GM13977 (cell line): ENCODE measurements around the gene MEAK7.

ENCODE experiments used
- DNase-seq: peaks from one replicate; pipeline ENCODE4 v3.0.0; 2012; ENCODE audit warnings: low spot score
- CTCF ChIP-seq: IDR thresholded peaks from 2 replicates; pipeline ENCODE4 v1.5.1; 2012; ENCODE audit warnings: mild to moderate bottlenecking, control low read depth; ENCODE audit not compliant: insufficient read depth; ENCODE audit errors: extremely low read depth, missing control alignments
- in situ Hi-C: fragments of 300-500 bp; cut with MboI; formaldehyde crosslinking; loops from one replicate; pipeline ENCODE4 v1.12.0; 2022; ENCODE audit warnings: low sequenced_read_pairs, low pct_unique_long_range_greater_than_20kb, mixed read lengths, inconsistent platforms; ENCODE audit not compliant: unreplicated experiment

The MEAK7 gene

GRCh38 chr16:84496991-84497390 is 7.5 kb downstream of the MEAK7 start:
- DNase-seq = no peak
- in situ Hi-C loops = loop anchor here (25.0 kb wide), 1 partner anchor 210 kb away; the partner anchor contains the start of gene WFDC1
- no peak for TF ChIP-seq CTCF

- no peak for TF ChIP-seq CTCF
- no peak for DNase-seq
- in situ Hi-C loops = loop anchor here (25.0 kb wide), 1 partner anchor 208 kb away; the partner anchor contains the start of gene WFDC1
Measured at GRCh38 chr16:84495506-84495905, 9.0 kb downstream of the MEAK7 start.

- DNase-seq = no peak
- in situ Hi-C loops = loop anchor here (25.0 kb wide), 1 partner anchor 202 kb away; the partner anchor contains the start of gene WFDC1
- no peak for TF ChIP-seq CTCF
Measured at GRCh38 chr16:84489131-84489530, 15.3 kb downstream of the MEAK7 start.

- TF ChIP-seq CTCF = no peak
- no peak for DNase-seq
- in situ Hi-C loops = loop anchor here (25.0 kb wide), 1 partner anchor 200 kb away; the partner anchor contains the start of gene WFDC1
Measured at GRCh38 chr16:84487358-84487757, 17.1 kb downstream of the MEAK7 start.

GRCh38 chr16:84486551-84487235 is 17.8 kb downstream of the MEAK7 start:
- in situ Hi-C loops = loop anchor here (25.0 kb wide), 1 partner anchor 199 kb away; the partner anchor contains the start of gene WFDC1
- no peak for DNase-seq
- TF ChIP-seq CTCF = no peak

GRCh38 chr16:84486126-84486525 is 18.3 kb downstream of the MEAK7 start:
- DNase-seq = no peak
- TF ChIP-seq CTCF = no peak
- in situ Hi-C loops = loop anchor here (25.0 kb wide), 1 partner anchor 199 kb away; the partner anchor contains the start of gene WFDC1
